Mucosa of gallbladder (tissue), 1 donor: ENCODE results near the gene SVEP1. TPM values are rescaled to one million over a fixed set of nuclear protein-coding genes. Genes with fewer than 3 reads are reported as not detected.

Source experiments
- DNase-seq: peaks from one replicate; pipeline ENCODE4 v3.0.0-alpha.2; 2020; ENCODE audit warnings: low spot score
- total RNA-seq: library from RNA; stranded (reverse); gene quantifications from one replicate; pipeline ENCODE4 v1.2.1, GENCODE V29; 2021
- donor health status: DM: no; HTN: no; CAD: no.

The SVEP1 gene
- total RNA-seq, 1 donor from 2014 or later: 13.1 TPM

GRCh38 chr9:110320651-110321445 lies 258.7 kb downstream of the SVEP1 start:
- no peak for DNase-seq

GRCh38 chr9:110319781-110320492 lies 259.6 kb downstream of the SVEP1 start:
- DNase-seq: no peak

GRCh38 chr9:110317911-110318310 lies 261.6 kb downstream of the SVEP1 start:
- DNase-seq: no peak

- DNase-seq: no peak
These were observed 263.1 kb downstream of the SVEP1 start for GRCh38 chr9:110316261-110317075.

Other genes starting within 250 kb of the SVEP1 start
- gene TXNDC8, start 241.9 kb downstream of the SVEP1 start, total RNA-seq: not detected
- gene MUSK, start 89.0 kb upstream of the SVEP1 start, total RNA-seq: 2.5 TPM